Mesenchymal stem cell (in vitro differentiated cells and primary cell): ENCODE measurements around the gene SLC9A8.
A peak's percentile ranks its signal among the peaks of the same experiment; 100 is the strongest.

Experiments used
- DNase-seq: peaks from one replicate; pipeline ENCODE4 v3.0.0-alpha.2; 2013
- H2AFZ ChIP-seq: one replicate; pipeline ENCODE4 v1.6.1; 2013; ENCODE audit warnings: low read depth, mild to moderate bottlenecking, control low read depth, inconsistent platforms, low read length, moderate library complexity
- H2AK5ac ChIP-seq: 2 replicates; pipeline ENCODE4 v1.6.1; 2013; ENCODE audit warnings: low read length, moderate library complexity, mild to moderate bottlenecking, inconsistent platforms; ENCODE audit not compliant: severe bottlenecking
- H2BK120ac ChIP-seq: one replicate; pipeline ENCODE4 v1.6.1; 2013; ENCODE audit warnings: low read depth, mild to moderate bottlenecking, inconsistent platforms, low read length, moderate library complexity
- H2BK12ac ChIP-seq, 2 experiments: one replicate each; pipeline ENCODE4 v1.6.1; 2013; ENCODE audit warnings: inconsistent platforms in 2 of 2, low read length in 2 of 2, mild to moderate bottlenecking in 2 of 2, moderate library complexity in 2 of 2, control low read depth in 1 of 2
- H2BK15ac ChIP-seq: one replicate; pipeline ENCODE4 v1.6.1; 2013; ENCODE audit warnings: mild to moderate bottlenecking, low read depth, inconsistent platforms; ENCODE audit not compliant: poor library complexity, severe bottlenecking
- H2BK5ac ChIP-seq: 2 replicates; pipeline ENCODE4 v1.6.1; 2013; ENCODE audit warnings: low read depth, mild to moderate bottlenecking, low read length, control low read depth, inconsistent platforms; ENCODE audit not compliant: poor library complexity, severe bottlenecking
- H3K14ac ChIP-seq, 2 experiments: one replicate each; pipeline ENCODE4 v1.6.1; 2013; ENCODE audit warnings: inconsistent platforms in 2 of 2, low read length in 2 of 2, control low read depth in 1 of 2, mild to moderate bottlenecking in 1 of 2, moderate library complexity in 1 of 2
- H3K18ac ChIP-seq, 2 experiments: one replicate each; pipeline ENCODE4 v1.6.1; 2013; ENCODE audit warnings: inconsistent platforms in 2 of 2, low read length in 2 of 2, control low read depth in 1 of 2, low read depth in 1 of 2, mild to moderate bottlenecking in 1 of 2
- H3K23ac ChIP-seq, 2 experiments: one replicate each; pipeline ENCODE4 v1.6.1; 2013; ENCODE audit warnings: inconsistent platforms in 2 of 2, low read length in 2 of 2, mild to moderate bottlenecking in 2 of 2, moderate library complexity in 2 of 2, control low read depth in 1 of 2
- H3K27ac ChIP-seq: 2 replicates; pipeline ENCODE4 v1.5.1; 2013; ENCODE audit warnings: mild to moderate bottlenecking, moderate library complexity, low read length, control low read depth, inconsistent platforms; ENCODE audit not compliant: poor library complexity, severe bottlenecking
- H3K27me3 ChIP-seq, 2 experiments: 2 replicates each; pipeline versions ENCODE4 v1.6.1 to v1.7.0; 2013; ENCODE audit warnings: low read length in 2 of 2, mild to moderate bottlenecking in 2 of 2, moderate library complexity in 2 of 2, control low read depth in 1 of 2, inconsistent platforms in 1 of 2; ENCODE audit not compliant: control insufficient read depth in 1 of 2, insufficient read depth in 1 of 2
- H3K36me3 ChIP-seq, 2 experiments: 2 replicates each; pipeline versions ENCODE4 v1.6.1 to v1.7.0; 2013; ENCODE audit warnings: low read length in 2 of 2, control low read depth in 1 of 2, inconsistent platforms in 1 of 2, low read depth in 1 of 2, mild to moderate bottlenecking in 1 of 2; ENCODE audit not compliant: insufficient read depth in 2 of 2, control insufficient read depth in 1 of 2
- H3K4ac ChIP-seq, 2 experiments: one replicate each; pipeline ENCODE4 v1.6.1; 2013; ENCODE audit warnings: inconsistent platforms in 2 of 2, low read length in 2 of 2, mild to moderate bottlenecking in 2 of 2, moderate library complexity in 2 of 2, control low read depth in 1 of 2, low read depth in 1 of 2
- H3K4me1 ChIP-seq: 2 replicates; pipeline ENCODE4 v1.6.1; 2013; ENCODE audit warnings: low read depth, low read length, control low read depth; ENCODE audit not compliant: control insufficient read depth, insufficient read depth
- H3K4me2 ChIP-seq: 2 replicates; pipeline ENCODE4 v1.6.1; 2013; ENCODE audit warnings: low read length, mild to moderate bottlenecking, inconsistent platforms; ENCODE audit not compliant: poor library complexity, severe bottlenecking
- H3K4me3 ChIP-seq, 2 experiments: 2 replicates each; pipeline versions ENCODE4 v1.5.1 to v1.7.0; 2013; ENCODE audit warnings: low read length in 2 of 2, mild to moderate bottlenecking in 2 of 2, control low read depth in 1 of 2, low read depth in 1 of 2; ENCODE audit not compliant: insufficient read depth in 1 of 2
- H3K79me1 ChIP-seq: replicated peaks from 2 replicates; pipeline ENCODE4 v1.6.1; 2013; ENCODE audit warnings: mild to moderate bottlenecking, control low read depth, low read length, inconsistent platforms; ENCODE audit not compliant: poor library complexity, severe bottlenecking
- H3K9ac ChIP-seq: 2 replicates; pipeline ENCODE4 v1.7.0; 2013; ENCODE audit warnings: mild to moderate bottlenecking, low read length, moderate library complexity
- H3K9me3 ChIP-seq: 2 replicates; pipeline ENCODE4 v1.7.0; 2013; ENCODE audit warnings: mild to moderate bottlenecking, low read length; ENCODE audit not compliant: control insufficient read depth
- H4K8ac ChIP-seq: one replicate; pipeline ENCODE4 v1.6.1; 2013; ENCODE audit warnings: inconsistent platforms, mild to moderate bottlenecking, low read length, moderate library complexity
- H4K91ac ChIP-seq: one replicate; pipeline ENCODE4 v1.6.1; 2013; ENCODE audit warnings: mild to moderate bottlenecking, low read length, inconsistent platforms
- WGBS: methylation state at CpG from one replicate; pipeline ENCODE4 v1.1.7; 2013; ENCODE audit warnings: mixed read lengths; 5-methylcytosine and 5-hydroxymethylcytosine counted together

Gene SLC9A8

GRCh38 chr20:49870261-49870660, 57.6 kb downstream of the SLC9A8 start:
- H2AK5ac ChIP-seq: no peak overlapping the region
- no peak overlapping the region for H3K18ac ChIP-seq
- no peak overlapping the region for H3K4me2 ChIP-seq
- H3K23ac ChIP-seq: no peak overlapping the region
- H2BK15ac ChIP-seq: no peak overlapping the region
- no peak overlapping the region for H2BK5ac ChIP-seq
- H3K79me1 ChIP-seq: no peaks in the 10 kb centered on the region
- peaks cover 18 to 43% of the 10 kb centered on the region in 2 experiments for H3K36me3 ChIP-seq
- H4K91ac ChIP-seq: no peak overlapping the region
- H3K9ac ChIP-seq: no peak overlapping the region
- no peak overlapping the region for H2AFZ ChIP-seq
- peaks cover 2% of the 10 kb centered on the region for H3K4me1 ChIP-seq
- no peaks in the 10 kb centered on the region for H3K27me3 ChIP-seq
- H2BK120ac ChIP-seq: no peak overlapping the region
- 91% methylated on average over 5 of the region's 5 CpGs for WGBS
- no peaks in the 10 kb centered on the region for H3K9me3 ChIP-seq
- no peak overlapping the region for H3K4ac ChIP-seq
- no peak overlapping the region for H3K27ac ChIP-seq
- H2BK12ac ChIP-seq: no peak overlapping the region
- DNase-seq: no peak
- no peak overlapping the region for H3K14ac ChIP-seq
- H4K8ac ChIP-seq: no peak overlapping the region
- no peak overlapping the region for H3K4me3 ChIP-seq

GRCh38 chr20:49871391-49871948, 58.8 kb downstream of the SLC9A8 start:
- H3K4me1 ChIP-seq: no peaks in the 10 kb centered on the region
- no peak overlapping the region for H3K27ac ChIP-seq
- no peak for DNase-seq
- H3K4me3 ChIP-seq: no peak overlapping the region
- H3K18ac ChIP-seq: no peak overlapping the region
- no peaks in the 10 kb centered on the region for H3K27me3 ChIP-seq
- H3K36me3 ChIP-seq: peaks cover 17 to 47% of the 10 kb centered on the region in 2 experiments
- H2BK5ac ChIP-seq: no peak overlapping the region
- no peak overlapping the region for H2BK15ac ChIP-seq
- no peaks in the 10 kb centered on the region for H3K79me1 ChIP-seq
- no peak overlapping the region for H4K91ac ChIP-seq
- H2AK5ac ChIP-seq: no peak overlapping the region
- no peaks in the 10 kb centered on the region for H3K9me3 ChIP-seq
- no peak overlapping the region for H3K4me2 ChIP-seq
- H3K4ac ChIP-seq: no peak overlapping the region
- H2BK12ac ChIP-seq: no peak overlapping the region
- H3K23ac ChIP-seq: no peak overlapping the region
- WGBS: over 99% methylated on average over 6 of the region's 6 CpGs
- H3K9ac ChIP-seq: no peak overlapping the region
- no peak overlapping the region for H2BK120ac ChIP-seq
- no peak overlapping the region for H3K14ac ChIP-seq
- H4K8ac ChIP-seq: no peak overlapping the region
- H2AFZ ChIP-seq: no peak overlapping the region

GRCh38 chr20:49872056-49872455, 59.4 kb downstream of the SLC9A8 start:
- WGBS: 100% methylated on average over 1 of the region's 1 CpG
- H3K4me1 ChIP-seq: no peaks in the 10 kb centered on the region

GRCh38 chr20:49874696-49875095, 62.1 kb downstream of the SLC9A8 start:
- H3K9me3 ChIP-seq: no peaks in the 10 kb centered on the region
- no peak overlapping the region for H2AK5ac ChIP-seq
- DNase-seq: no peak
- H3K27ac ChIP-seq: no peak overlapping the region
- no peak overlapping the region for H2BK5ac ChIP-seq
- H2BK15ac ChIP-seq: no peak overlapping the region
- H3K14ac ChIP-seq: no peak overlapping the region
- no peak overlapping the region for H3K4me3 ChIP-seq
- no peaks in the 10 kb centered on the region for H3K4me1 ChIP-seq
- H3K79me1 ChIP-seq: no peaks in the 10 kb centered on the region
- no peak overlapping the region for H2BK12ac ChIP-seq
- H3K4me2 ChIP-seq: no peak overlapping the region
- H3K18ac ChIP-seq: no peak overlapping the region
- no peak overlapping the region for H2AFZ ChIP-seq
- H3K27me3 ChIP-seq: no peaks in the 10 kb centered on the region
- H3K9ac ChIP-seq: no peak overlapping the region
- H4K8ac ChIP-seq: no peak overlapping the region
- no peak overlapping the region for H4K91ac ChIP-seq
- no peak overlapping the region for H3K23ac ChIP-seq
- 88% methylated on average over 5 of the region's 6 CpGs for WGBS
- H3K36me3 ChIP-seq: peaks cover 13 to 53% of the 10 kb centered on the region in 2 experiments
- H2BK120ac ChIP-seq: no peak overlapping the region
- H3K4ac ChIP-seq: no peak overlapping the region

More at GRCh38 chr20:49872056-49872455, 59.4 kb downstream of the SLC9A8 start:
- H3K4me2 ChIP-seq: no peak overlapping the region
- no peak overlapping the region for H3K18ac ChIP-seq
- no peaks in the 10 kb centered on the region for H3K27me3 ChIP-seq
- no peak overlapping the region for H3K9ac ChIP-seq
- no peak overlapping the region for H3K4ac ChIP-seq
- peak overlapping the region; percentile 28 for H2AK5ac ChIP-seq
- DNase-seq: no peak
- no peak overlapping the region for H2BK15ac ChIP-seq
- H3K79me1 ChIP-seq: no peaks in the 10 kb centered on the region
- no peak overlapping the region for H3K14ac ChIP-seq
- no peak overlapping the region for H2BK5ac ChIP-seq
- H3K4me3 ChIP-seq: no peak overlapping the region
- no peaks in the 10 kb centered on the region for H3K9me3 ChIP-seq
- H3K36me3 ChIP-seq: peaks cover 17 to 51% of the 10 kb centered on the region in 2 experiments
- no peak overlapping the region for H3K27ac ChIP-seq
- H4K91ac ChIP-seq: no peak overlapping the region
- H2AFZ ChIP-seq: no peak overlapping the region
- no peak overlapping the region for H3K23ac ChIP-seq
- no peak overlapping the region for H4K8ac ChIP-seq
- H2BK120ac ChIP-seq: no peak overlapping the region
- H2BK12ac ChIP-seq: no peak overlapping the region
